ENCODE data around the gene THAP10.

Gene THAP10

GRCh38 chr15:70834999-70835398 lies 57.2 kb downstream of the THAP10 start:
- Histone ChIP-seq H3K36me3 (ENCODE audit: control insufficient read depth, insufficient read depth, low read length) (peaks cover 9% of the 10 kb centered on the region), H3K27ac (ENCODE audit: insufficient read depth, low read depth, low read length, poor library complexity, severe bottlenecking) (no peak overlapping the region), H3K4me3 (ENCODE audit: insufficient read depth, low read depth, low read length) (no peak overlapping the region), H3K27me3 (ENCODE audit: control insufficient read depth, insufficient read depth, low read length, poor library complexity, severe bottlenecking) (no peaks in the 10 kb centered on the region), H3K4me1 (ENCODE audit: control insufficient read depth, insufficient read depth, low read length) (no peaks in the 10 kb centered on the region), H3K9me3 (ENCODE audit: control insufficient read depth, low read length) (no peaks in the 10 kb centered on the region)
- 90 to 96% methylated on average over 2 of the region's 2 CpGs for WGBS, 2 experiments

- H3K27ac ChIP-seq (ENCODE audit: insufficient read depth, low read depth, low read length, poor library complexity, severe bottlenecking): no peak overlapping the region
- H3K4me3 ChIP-seq (ENCODE audit: insufficient read depth, low read depth, low read length): no peak overlapping the region
- H3K36me3 ChIP-seq (ENCODE audit: control insufficient read depth, insufficient read depth, low read length): peaks cover 9% of the 10 kb centered on the region
- H3K4me1 ChIP-seq (ENCODE audit: control insufficient read depth, insufficient read depth, low read length): no peaks in the 10 kb centered on the region
- no peaks in the 10 kb centered on the region for H3K9me3 ChIP-seq (ENCODE audit: control insufficient read depth, low read length)
- no peaks in the 10 kb centered on the region for H3K27me3 ChIP-seq (ENCODE audit: control insufficient read depth, insufficient read depth, low read length, poor library complexity, severe bottlenecking)
- WGBS, 2 experiments: 77 to 82% methylated on average over 9 of the region's 9 CpGs
These were observed 58.1 kb downstream of the THAP10 start for GRCh38 chr15:70833861-70834765.

- Histone ChIP-seq H3K27me3 (ENCODE audit: control insufficient read depth, insufficient read depth, low read length, poor library complexity, severe bottlenecking) (no peaks in the 10 kb centered on the region), H3K36me3 (ENCODE audit: control insufficient read depth, insufficient read depth, low read length) (peaks cover 9% of the 10 kb centered on the region), H3K4me3 (ENCODE audit: insufficient read depth, low read depth, low read length) (no peak overlapping the region), H3K4me1 (ENCODE audit: control insufficient read depth, insufficient read depth, low read length) (no peaks in the 10 kb centered on the region), H3K9me3 (ENCODE audit: control insufficient read depth, low read length) (no peaks in the 10 kb centered on the region), H3K27ac (ENCODE audit: insufficient read depth, low read depth, low read length, poor library complexity, severe bottlenecking) (no peak overlapping the region)
- 95 to 100% methylated on average over 1 to 2 of the region's 3 CpGs for WGBS, 2 experiments
These were observed 58.8 kb downstream of the THAP10 start for GRCh38 chr15:70833422-70833821.

- Histone ChIP-seq H3K27me3 (ENCODE audit: control insufficient read depth, insufficient read depth, low read length, poor library complexity, severe bottlenecking) (no peaks in the 10 kb centered on the region), H3K4me3 (ENCODE audit: insufficient read depth, low read depth, low read length) (no peak overlapping the region), H3K27ac (ENCODE audit: insufficient read depth, low read depth, low read length, poor library complexity, severe bottlenecking) (no peak overlapping the region), H3K36me3 (ENCODE audit: control insufficient read depth, insufficient read depth, low read length) (peaks cover 9% of the 10 kb centered on the region), H3K4me1 (ENCODE audit: control insufficient read depth, insufficient read depth, low read length) (no peaks in the 10 kb centered on the region), H3K9me3 (ENCODE audit: control insufficient read depth, low read length) (no peaks in the 10 kb centered on the region)
- WGBS, 2 experiments: 95 to 96% methylated on average over 20 of the region's 20 CpGs
These were observed 60.1 kb downstream of the THAP10 start for GRCh38 chr15:70832176-70832575.
